Peyer's patch (tissue), 4 donors: ENCODE data around the gene SMYD3.

Source experiments
- POLR2A ChIP-seq, 2 donors: fragments of 450-650 bp; IDR thresholded peaks; one replicate each; pipeline ENCODE4 v1.5.1; 2017; ENCODE audit warnings: antibody characterized with exemption in 2 of 2, mild to moderate bottlenecking in 2 of 2, moderate library complexity in 2 of 2
- TF ChIP-seq, protein P1 (sequence below), 6 experiments: fragments of 450-650 bp in 4 of 6; fragments of 200-600 bp in 2 of 6; sonication (generic) in 1 of 6; IDR thresholded peaks; one replicate each; pipeline ENCODE4 v1.5.1; 2017 to 2019; ENCODE audit warnings: antibody characterized with exemption in 6 of 6, mild to moderate bottlenecking in 3 of 6, moderate library complexity in 1 of 6

- TF ChIP-seq, protein P1, sequence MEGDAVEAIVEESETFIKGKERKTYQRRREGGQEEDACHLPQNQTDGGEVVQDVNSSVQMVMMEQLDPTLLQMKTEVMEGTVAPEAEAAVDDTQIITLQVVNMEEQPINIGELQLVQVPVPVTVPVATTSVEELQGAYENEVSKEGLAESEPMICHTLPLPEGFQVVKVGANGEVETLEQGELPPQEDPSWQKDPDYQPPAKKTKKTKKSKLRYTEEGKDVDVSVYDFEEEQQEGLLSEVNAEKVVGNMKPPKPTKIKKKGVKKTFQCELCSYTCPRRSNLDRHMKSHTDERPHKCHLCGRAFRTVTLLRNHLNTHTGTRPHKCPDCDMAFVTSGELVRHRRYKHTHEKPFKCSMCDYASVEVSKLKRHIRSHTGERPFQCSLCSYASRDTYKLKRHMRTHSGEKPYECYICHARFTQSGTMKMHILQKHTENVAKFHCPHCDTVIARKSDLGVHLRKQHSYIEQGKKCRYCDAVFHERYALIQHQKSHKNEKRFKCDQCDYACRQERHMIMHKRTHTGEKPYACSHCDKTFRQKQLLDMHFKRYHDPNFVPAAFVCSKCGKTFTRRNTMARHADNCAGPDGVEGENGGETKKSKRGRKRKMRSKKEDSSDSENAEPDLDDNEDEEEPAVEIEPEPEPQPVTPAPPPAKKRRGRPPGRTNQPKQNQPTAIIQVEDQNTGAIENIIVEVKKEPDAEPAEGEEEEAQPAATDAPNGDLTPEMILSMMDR (IDR thresholded peaks at IDR 0.05), result no peak
- no peak for TF ChIP-seq POLR2A (IDR thresholded peaks at IDR 0.05)
Observed at GRCh38 chr1:245972476-245972875, 534.6 kb downstream of the SMYD3 start.
